Retinal pigment epithelial cell (primary cell): Measurements from ENCODE around the gene PRKCB.

Experiments used
- DNase-seq: peaks from one replicate; pipeline ENCODE4 v3.0.0-alpha.2; 2010; ENCODE audit warnings: low read depth
- H3K4me3 ChIP-seq: 2 replicates; pipeline ENCODE4 v1.5.1; 2011; ENCODE audit warnings: mild to moderate bottlenecking, low read length, control low read depth, moderate library complexity
- CTCF ChIP-seq: conservative IDR thresholded peaks from 2 replicates; pipeline ENCODE4 v1.5.1; 2011; ENCODE audit warnings: low read depth, low read length, control low read depth, inconsistent platforms

PRKCB gene

GRCh38 chr16:24069036-24069590, 233.3 kb downstream of the PRKCB start:
- TF ChIP-seq CTCF = no peak
- H3K4me3 ChIP-seq = no peak overlapping the region
- no peak for DNase-seq

GRCh38 chr16:24070851-24071250, 235.1 kb downstream of the PRKCB start:
- TF ChIP-seq CTCF = peak; percentile 86
- no peak overlapping the region for H3K4me3 ChIP-seq
- DNase-seq = no peak

- H3K4me3 ChIP-seq = no peak overlapping the region
- no peak for TF ChIP-seq CTCF
- no peak for DNase-seq
Observed at GRCh38 chr16:24071666-24072360, 236.0 kb downstream of the PRKCB start.

- TF ChIP-seq CTCF = no peak
- DNase-seq = no peak
- H3K4me3 ChIP-seq = no peak overlapping the region
Observed at GRCh38 chr16:24073321-24073720, 237.5 kb downstream of the PRKCB start.

DNA sequence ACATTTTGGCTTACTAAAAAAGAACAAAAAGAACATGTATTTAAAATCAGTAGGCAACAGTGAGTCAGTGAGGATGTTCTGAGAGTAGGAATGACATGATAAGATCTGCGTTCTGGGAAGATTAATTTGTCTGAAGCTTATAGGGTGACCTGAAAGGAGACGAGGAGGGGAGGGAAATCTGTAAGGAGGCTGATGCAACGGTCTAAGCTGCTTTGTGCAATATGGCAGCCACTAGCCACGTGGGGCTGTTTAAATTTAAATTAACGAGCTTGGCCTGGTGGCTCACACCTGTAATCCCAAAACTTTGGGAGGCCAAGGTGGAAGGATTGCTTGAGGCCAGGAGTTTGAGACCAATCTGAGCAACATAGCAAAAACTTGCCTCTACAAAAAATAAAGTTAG, 238.8 kb downstream of the PRKCB start:
- no peak for TF ChIP-seq CTCF
- DNase-seq = no peak

GRCh38 chr16:24075302-24075701, 239.5 kb downstream of the PRKCB start:
- no peak overlapping the region for H3K4me3 ChIP-seq
- no peak for TF ChIP-seq CTCF

More for the DNA sequence above, 238.8 kb downstream of the PRKCB start:
- H3K4me3 ChIP-seq = no peak overlapping the region

More at GRCh38 chr16:24075302-24075701, 239.5 kb downstream of the PRKCB start:
- DNase-seq = no peak
